Measurements from ENCODE around the gene TMC3.
"Not testable (repeated sequence)": the region's sequence is repeated elsewhere in the genome, so short reads cannot be mapped to it uniquely, and the experiment has no call there.

The TMC3 gene

GRCh38 chr15:81343371-81343770, 30.6 kb downstream of the TMC3 start:
- no peak for DNase-seq (ENCODE audit: low read depth)

GRCh38 chr15:81341351-81341750, 32.7 kb downstream of the TMC3 start:
- DNase-seq (ENCODE audit: low read depth) = no peak

- DNase-seq (ENCODE audit: low read depth) = no peak
These were observed 34.2 kb downstream of the TMC3 start for GRCh38 chr15:81339851-81340250.

GRCh38 chr15:81339321-81339720, 34.7 kb downstream of the TMC3 start:
- no peak for DNase-seq (ENCODE audit: low read depth)

- DNase-seq (ENCODE audit: low read depth) = no peak
These were observed 35.6 kb downstream of the TMC3 start for GRCh38 chr15:81338170-81339007.

GRCh38 chr15:81337713-81338157, 36.3 kb downstream of the TMC3 start:
- no peak for DNase-seq (ENCODE audit: low read depth)

GRCh38 chr15:81337241-81337640, 36.8 kb downstream of the TMC3 start:
- no peak for DNase-seq (ENCODE audit: low read depth)

- DNase-seq (ENCODE audit: low read depth) = no peak
These were observed 37.4 kb downstream of the TMC3 start for GRCh38 chr15:81336568-81336967.

- DNase-seq (ENCODE audit: low read depth) = no peak
These were observed 38.4 kb downstream of the TMC3 start for GRCh38 chr15:81335631-81336030.

- DNase-seq (ENCODE audit: low read depth) = no peak
These were observed 39.1 kb downstream of the TMC3 start for GRCh38 chr15:81334768-81335435.

- DNase-seq (ENCODE audit: low read depth) = no peak
These were observed 40.6 kb downstream of the TMC3 start for GRCh38 chr15:81333363-81333762.

- DNase-seq (ENCODE audit: low read depth) = no peak
These were observed 41.7 kb downstream of the TMC3 start for GRCh38 chr15:81332326-81332725.

GRCh38 chr15:81331600-81331999, 42.4 kb downstream of the TMC3 start:
- no peak for DNase-seq (ENCODE audit: low read depth)

GRCh38 chr15:81331141-81331540, 42.9 kb downstream of the TMC3 start:
- DNase-seq (ENCODE audit: low read depth) = not testable (repeated sequence)

GRCh38 chr15:81330366-81331090, 43.5 kb downstream of the TMC3 start:
- DNase-seq (ENCODE audit: low read depth) = no peak

- DNase-seq (ENCODE audit: low read depth) = no peak
These were observed 44.6 kb downstream of the TMC3 start for GRCh38 chr15:81329446-81329845.

- DNase-seq (ENCODE audit: low read depth) = no peak
These were observed 46.5 kb downstream of the TMC3 start for GRCh38 chr15:81327516-81327915.

- no peak for DNase-seq (ENCODE audit: low read depth)
These were observed 47.4 kb downstream of the TMC3 start for GRCh38 chr15:81326466-81327212.

- DNase-seq (ENCODE audit: low read depth) = peak; percentile 93
These were observed 49.8 kb downstream of the TMC3 start, which contains the start of gene STARD5 for GRCh38 chr15:81323944-81324881. Gene STARD5 (minus strand): TSS chr15:81324141. CDS start chr15:81324099, 42 bp downstream.

- no peak for DNase-seq (ENCODE audit: low read depth)
These were observed 50.5 kb downstream of the TMC3 start for GRCh38 chr15:81323559-81323943.

All from activated T-helper 1 cell treated with Interleukin-2 at 50 U/mL for 16 hours (primary cell).